HFFc6 (cell line): ENCODE results near the gene LETM1. TPM values are rescaled to one million over a fixed set of nuclear protein-coding genes. Genes with fewer than 3 reads are reported as not detected.

ENCODE experiments used
- DNase-seq: peaks from one replicate; pipeline ENCODE4 v3.0.0-alpha.2; 2018
- H3K27ac Mint-ChIP-seq: 2 replicates; pipeline ENCODE4 v1.8.0; 2020; ENCODE audit warnings: mild to moderate bottlenecking, mixed read lengths
- H3K27me3 Mint-ChIP-seq: 2 replicates; pipeline ENCODE4 v1.8.0; 2021; ENCODE audit warnings: mild to moderate bottlenecking, moderate library complexity, mixed read lengths; ENCODE audit not compliant: insufficient read depth
- H3K36me3 Mint-ChIP-seq: 2 replicates; pipeline ENCODE4 v1.8.0; 2021; ENCODE audit warnings: low read depth, mixed read lengths
- H3K4me1 Mint-ChIP-seq: 2 replicates; pipeline ENCODE4 v1.8.0; 2020; ENCODE audit warnings: low read depth, mixed read lengths
- H3K4me3 Mint-ChIP-seq: 2 replicates; pipeline ENCODE4 v1.8.0; 2020; ENCODE audit warnings: mild to moderate bottlenecking, moderate library complexity, mixed read lengths
- H3K9me3 Mint-ChIP-seq: 2 replicates; pipeline ENCODE4 v1.8.0; 2020; ENCODE audit warnings: mild to moderate bottlenecking, mixed read lengths
- CTCF ChIP-seq: fragments of 200-600 bp; sonication (generic); IDR thresholded peaks from 2 replicates; pipeline ENCODE4 v1.5.0; 2021; ENCODE audit warnings: antibody characterized with exemption, mild to moderate bottlenecking
- total RNA-seq, 6 experiments: library from RNA; stranded (reverse); fragmentation: NEBNext Ultra II Directional; extraction: Animal tissue kit (Norgen Biotek cat#: 25700); gene quantifications; 2 replicates in 1 of 6; 3 replicates in 5 of 6; pipeline ENCODE4 v1.2.3, GENCODE V29; 2021

The LETM1 gene
- total RNA-seq, 6 experiments from 2014 or later: 47.4 to 64.0 (median 53.3) TPM

- Mint-ChIP-seq H3K36me3 (no peaks in the 10 kb centered on the region), H3K27ac (no peak overlapping the region), H3K4me3 (no peak overlapping the region), H3K4me1 (no peaks in the 10 kb centered on the region), H3K27me3 (peaks cover 4% of the 10 kb centered on the region; the same call in 1 of the 2 replicates), H3K9me3 (no peaks in the 10 kb centered on the region)
- no peak for TF ChIP-seq CTCF
- no peak for DNase-seq
These were observed 71.0 kb downstream of the LETM1 start for GRCh38 chr4:1784789-1785591.

- no peaks in the 10 kb centered on the region for H3K4me1 Mint-ChIP-seq
- peaks cover 4% of the 10 kb centered on the region; the same call in 1 of the 2 replicates for H3K27me3 Mint-ChIP-seq
These were observed 71.6 kb downstream of the LETM1 start for GRCh38 chr4:1784395-1784788.

GRCh38 chr4:1783970-1784369, 72.0 kb downstream of the LETM1 start:
- H3K4me1 Mint-ChIP-seq: no peaks in the 10 kb centered on the region
- H3K9me3 Mint-ChIP-seq: no peaks in the 10 kb centered on the region
- no peaks in the 10 kb centered on the region for H3K36me3 Mint-ChIP-seq
- no peak overlapping the region for H3K27ac Mint-ChIP-seq
- no peak for TF ChIP-seq CTCF
- H3K27me3 Mint-ChIP-seq: peaks cover 4% of the 10 kb centered on the region
- no peak for DNase-seq
- H3K4me3 Mint-ChIP-seq: no peak overlapping the region

More at GRCh38 chr4:1784395-1784788, 71.6 kb downstream of the LETM1 start:
- no peak for TF ChIP-seq CTCF
- no peak for DNase-seq
- Mint-ChIP-seq H3K4me3 (no peak overlapping the region), H3K36me3 (no peaks in the 10 kb centered on the region), H3K9me3 (no peaks in the 10 kb centered on the region), H3K27ac (no peak overlapping the region)

- H3K4me1 Mint-ChIP-seq: no peaks in the 10 kb centered on the region
- TF ChIP-seq CTCF: no peak
- H3K36me3 Mint-ChIP-seq: no peaks in the 10 kb centered on the region
- H3K9me3 Mint-ChIP-seq: no peaks in the 10 kb centered on the region
- DNase-seq: no peak
- no peak overlapping the region for H3K4me3 Mint-ChIP-seq
- no peak overlapping the region for H3K27ac Mint-ChIP-seq
- peaks cover 4% of the 10 kb centered on the region for H3K27me3 Mint-ChIP-seq
These were observed 72.9 kb downstream of the LETM1 start for GRCh38 chr4:1783015-1783414.

GRCh38 chr4:1780435-1780834, 75.5 kb downstream of the LETM1 start:
- H3K4me3 Mint-ChIP-seq: no peak overlapping the region
- no peaks in the 10 kb centered on the region for H3K4me1 Mint-ChIP-seq
- peaks cover 4% of the 10 kb centered on the region for H3K27me3 Mint-ChIP-seq
- no peak overlapping the region for H3K27ac Mint-ChIP-seq
- H3K36me3 Mint-ChIP-seq: no peaks in the 10 kb centered on the region
- no peak for TF ChIP-seq CTCF
- no peaks in the 10 kb centered on the region for H3K9me3 Mint-ChIP-seq
- DNase-seq: no peak
